Heart right ventricle (tissue), 16 donors: ENCODE data around the gene FOSB. TPM values are rescaled to one million over a fixed set of nuclear protein-coding genes. Genes with fewer than 3 reads are reported as not detected.

Source experiments
- ATAC-seq, 8 donors: fragments of 200-7000 bp; cut with Tn5 transposase; one replicate each; pipeline ENCODE4 v1.9.1; 2020; ENCODE audit warnings: mild to moderate bottlenecking in 8 of 8, moderate library complexity in 8 of 8, moderate number of reproducible peaks in 1 of 8
- DNase-seq, 2 donors: peaks; one replicate each; pipeline ENCODE4 v3.0.0-alpha.2; 2020
- H3K27ac ChIP-seq, 10 donors: fragments of 200-600 bp; sonication (generic) in 2 of 10; one replicate each; pipeline versions ENCODE4 v1.5.0 to v1.8.0; 2020 to 2022; ENCODE audit warnings: mild to moderate bottlenecking in 3 of 10
- H3K27me3 ChIP-seq, 7 donors: fragments of 200-600 bp; one replicate each; pipeline ENCODE4 v1.8.0; 2021 to 2022; ENCODE audit warnings: mild to moderate bottlenecking in 2 of 7
- H3K36me3 ChIP-seq, 9 donors: fragments of 200-600 bp; sonication (generic) in 1 of 9; one replicate each; pipeline versions ENCODE4 v1.5.0 to v1.8.0; 2020 to 2022; ENCODE audit warnings: mild to moderate bottlenecking in 2 of 9
- H3K4me1 ChIP-seq, 9 donors: fragments of 200-600 bp; sonication (generic) in 1 of 9; one replicate each; pipeline versions ENCODE4 v1.5.0 to v1.8.0; 2020 to 2022; ENCODE audit warnings: mild to moderate bottlenecking in 4 of 9
- H3K4me3 ChIP-seq, 10 donors: fragments of 200-600 bp; sonication (generic) in 2 of 10; one replicate each; pipeline versions ENCODE4 v1.5.0 to v1.8.0; 2020 to 2022; ENCODE audit warnings: mild to moderate bottlenecking in 7 of 10, moderate library complexity in 2 of 10
- H3K9me3 ChIP-seq, 11 donors: fragments of 200-600 bp in 10 of 11; sonication (generic) in 2 of 11; one replicate each; pipeline versions ENCODE4 v1.5.0 to v1.8.0; 2013 to 2022; ENCODE audit warnings: mild to moderate bottlenecking in 2 of 11, control low read depth in 1 of 11, moderate library complexity in 1 of 11
- CTCF ChIP-seq, 9 donors: fragments of 200-600 bp; sonication (generic) in 2 of 9; IDR thresholded peaks; one replicate each; pipeline versions ENCODE4 v1.5.0 to v1.8.0; 2021 to 2022; ENCODE audit warnings: antibody characterized with exemption in 9 of 9, mild to moderate bottlenecking in 5 of 9, moderate library complexity in 1 of 9
- WGBS, 2 donors: extraction: QIAGEN DNeasy Blood & Tissue Kit; methylation state at CpG; one replicate each; pipeline ENCODE4 v1.1.7; 2013; ENCODE audit warnings: inconsistent platforms in 1 of 2; 5-methylcytosine and 5-hydroxymethylcytosine counted together
- intact Hi-C, 10 donors: fragments of 100-400 bp; cut with DNase I; formaldehyde crosslinking; loops; one replicate each; pipeline versions ENCODE4 v1.11.1 to v1.14.2; 2022
- polyA plus RNA-seq, 2 donors: library from polyadenylated mRNA; stranded (reverse); fragments of 200-250 nt; gene quantifications; one replicate each; pipeline ENCODE4 v1.2.3, GENCODE V29; 2013
- total RNA-seq, 10 donors: library from RNA; stranded (reverse); fragmentation: NEBNext Ultra II Directional in 3 of 10; extraction: Animal tissue kit (Norgen Biotek cat#: 25700) in 3 of 10; gene quantifications; one replicate each; pipeline versions ENCODE4 v1.2.1 to v1.2.4, GENCODE V29; 2021 to 2023
- donor health status: Arrhythmogenic right ventricular cardiomyopathy.
- donor health status: ischemic (EF 13 %, LVEDD 7.1; RV severe dilation, severe dysfunction).
- donor health status: healthy with polysubstance abuse.
- donor health status: DM: no; HTN: yes; CAD: no.
- donor health status: DM: no; HTN: no; CAD: no.
- donor health status: ischemic (EF 25% LVEDD 6.9; RV normal size, moderate dysfunction).
- donor health status: ischemic (EF 25% LVEDD 5.7; RV mildly dilated, moderate dysfunction).
- donor health status: healthy.
- donor health status: DM: yes; HTN: yes; CAD: no.
- donor health status: Ischemic cardiomyopathy.
- donor health status: ischemic (EF 35%, LVEDD 5.7; RV mildly dilated, moderate dysfunction).
- donor health status: nonischemic (EF 11% LVEDD 7.7; RV severe dilation, severe dysfunction).
- donor health status: DM: yes; HTN: yes; CAD: no.
- donor health status: PGD.
- donor health status: ischemic (EF 29% LVEDD 5.4; RV normal size, mild dysfunction).
- donor health status: nonischemic (EF 23%, LVEDD 6.1; RV moderate dilation, normal function).

Gene FOSB
- total and polyA plus RNA-seq, 12 donors, result 0.39 to 54.5 (median 4.8) TPM

GRCh38 chr19:45464274-45464673 is 3.5 kb upstream of the FOSB start:
- Histone ChIP-seq H3K4me3 (no peak overlapping the region), H3K36me3 (no peaks in the 10 kb centered on the region), H3K27me3 (no peaks in the 10 kb centered on the region), H3K9me3 (no peaks in the 10 kb centered on the region), H3K4me1 (peaks cover 6 to 22% (median 16%) of the 10 kb centered on the region in 9 donors), H3K27ac (no peak overlapping the region)
- no peak for ATAC-seq
- intact Hi-C loops, result no loop called here
- no peak for DNase-seq
- no peak for TF ChIP-seq CTCF (IDR thresholded peaks at IDR 0.05)
- 92% methylated on average over 2 of the region's 2 CpGs for WGBS, 2 donors

GRCh38 chr19:45464852-45465441 is 2.8 kb upstream of the FOSB start:
- intact Hi-C loops, result no loop called here
- ATAC-seq (no peak), DNase-seq (no peak)
- no peaks in the 10 kb centered on the region for H3K27me3 ChIP-seq
- H3K36me3 ChIP-seq, result no peaks in the 10 kb centered on the region
- 60 to 63% methylated on average over 8 of the region's 8 CpGs for WGBS, 2 donors
- no peaks in the 10 kb centered on the region for H3K9me3 ChIP-seq
- no peak for TF ChIP-seq CTCF (IDR thresholded peaks at IDR 0.05)
- no peak overlapping the region for H3K4me3 ChIP-seq
- no peak overlapping the region for H3K27ac ChIP-seq
- peaks cover 6 to 29% (median 18%) of the 10 kb centered on the region in 9 donors for H3K4me1 ChIP-seq

- H3K4me1 ChIP-seq, result peaks cover 8 to 38% (median 29%) of the 10 kb centered on the region in 9 donors
- DNase-seq (no peak), ATAC-seq (no peak)
- peak overlapping the region; percentile 41 to 82 (median 74) for H3K4me3 ChIP-seq
- 1 to 2% methylated on average over 11 of the region's 11 CpGs for WGBS, 2 donors
- H3K27me3 ChIP-seq, result peaks cover 0 to 10% (median 0%) of the 10 kb centered on the region in 7 donors
- intact Hi-C loops, result no loop called here
- peak overlapping the region in 9 of 10 donors; percentile 89 to 98 (median 95) for H3K27ac ChIP-seq
- no peaks in the 10 kb centered on the region for H3K36me3 ChIP-seq
- TF ChIP-seq CTCF (IDR thresholded peaks at IDR 0.05), result peak in 3 of 9 donors; percentile 17 to 37 (median 29)
- H3K9me3 ChIP-seq, result no peaks in the 10 kb centered on the region
Observed at GRCh38 chr19:45467115-45467455, 711 bp upstream of the FOSB start.

- H3K27ac ChIP-seq, result peak overlapping the region in 9 of 10 donors; percentile 89 to 98 (median 95)
- peaks cover 0 to 21% (median 0%) of the 10 kb centered on the region in 7 donors for H3K27me3 ChIP-seq
- ATAC-seq (peak in 5 of 8 donors; percentile 1 to 12 (median 6)), DNase-seq (no peak)
- peaks cover 8 to 45% (median 38%) of the 10 kb centered on the region in 9 donors for H3K4me1 ChIP-seq
- intact Hi-C loops, result loop anchor here in 2 of 10 donors (2.0 kb wide), 2 partner anchors 17 to 25 kb away; no protein-coding TSS in a partner anchor
- peak in 3 of 9 donors; percentile 25 to 28 (median 25) for TF ChIP-seq CTCF (IDR thresholded peaks at IDR 0.05)
- H3K4me3 ChIP-seq, result peak overlapping the region; percentile 41 to 82 (median 74)
- H3K9me3 ChIP-seq, result no peaks in the 10 kb centered on the region
- 1% methylated on average over 31 of the region's 31 CpGs for WGBS, 2 donors
- H3K36me3 ChIP-seq, result no peaks in the 10 kb centered on the region
Observed at GRCh38 chr19:45468159-45468651, 409 bp downstream of the FOSB start.
